Stimulated activated CD8-positive, alpha-beta memory T cell treated with anti-CD3 and anti-CD28 coated beads, Interleukin-2, amount 100 ng/mL, for 48 hours (primary cell): Measurements from ENCODE around the gene PROM1.

Source experiments
- DNase-seq, 2 donors: peaks; one replicate each; pipeline ENCODE4 v3.0.0-alpha.2; 2020; ENCODE audit warnings: low read depth in 2 of 2

The PROM1 gene

GRCh38 chr4:16083241-16084191 is at the start of gene PROM1:
Gene PROM1 (minus strand): TSS chr4:16084023. CDS start chr4:16075906, 8,117 bp downstream.
- DNase-seq: no peak

DNA sequence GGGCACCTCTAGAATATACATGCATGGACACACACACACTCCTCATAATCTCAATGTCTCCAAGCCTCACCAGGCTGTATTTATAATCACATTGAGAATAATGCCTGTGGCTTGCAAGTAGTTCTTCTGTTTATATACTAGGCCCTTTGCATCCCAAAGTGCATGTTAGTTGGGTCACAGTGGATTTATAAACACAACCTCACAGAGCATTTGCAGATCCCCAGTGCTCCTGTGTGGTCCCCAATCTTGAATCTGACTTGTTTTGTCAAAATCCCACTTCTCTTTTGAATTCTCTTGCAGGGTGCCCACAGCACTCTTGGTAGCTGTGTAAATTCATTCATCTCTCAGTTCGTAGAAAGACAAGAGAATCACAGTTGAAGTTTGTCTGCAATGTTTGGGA is 49.6 kb upstream of the PROM1 start:
- no peak for DNase-seq

GRCh38 chr4:16131293-16131692 is 47.5 kb upstream of the PROM1 start:
- DNase-seq: no peak

GRCh38 chr4:16129336-16129735 is 45.5 kb upstream of the PROM1 start:
- no peak for DNase-seq

- no peak for DNase-seq
Observed at GRCh38 chr4:16126714-16127113, 42.9 kb upstream of the PROM1 start.

- DNase-seq: no peak
Observed at GRCh38 chr4:16125571-16126445, 42.0 kb upstream of the PROM1 start.

DNA sequence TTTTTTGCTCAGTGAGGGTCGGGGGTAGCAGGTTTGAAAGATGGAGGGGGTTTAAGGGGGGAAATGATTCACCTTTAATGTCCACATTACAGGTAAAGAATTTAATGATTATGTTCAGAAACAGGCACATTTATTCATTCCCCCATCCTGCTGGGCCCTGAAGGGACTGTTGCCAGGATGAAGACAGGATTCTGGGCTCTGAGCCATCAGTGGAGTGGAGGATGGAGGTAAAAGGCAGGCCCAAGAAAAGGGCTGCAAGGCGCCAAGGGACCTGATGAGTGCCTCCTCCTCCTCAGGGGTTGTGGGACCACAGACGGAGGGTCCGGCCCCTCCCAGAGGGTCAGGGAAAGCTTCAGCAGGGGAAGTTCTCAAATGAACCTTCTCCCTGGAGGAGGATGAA is 40.4 kb upstream of the PROM1 start:
- no peak for DNase-seq

DNA sequence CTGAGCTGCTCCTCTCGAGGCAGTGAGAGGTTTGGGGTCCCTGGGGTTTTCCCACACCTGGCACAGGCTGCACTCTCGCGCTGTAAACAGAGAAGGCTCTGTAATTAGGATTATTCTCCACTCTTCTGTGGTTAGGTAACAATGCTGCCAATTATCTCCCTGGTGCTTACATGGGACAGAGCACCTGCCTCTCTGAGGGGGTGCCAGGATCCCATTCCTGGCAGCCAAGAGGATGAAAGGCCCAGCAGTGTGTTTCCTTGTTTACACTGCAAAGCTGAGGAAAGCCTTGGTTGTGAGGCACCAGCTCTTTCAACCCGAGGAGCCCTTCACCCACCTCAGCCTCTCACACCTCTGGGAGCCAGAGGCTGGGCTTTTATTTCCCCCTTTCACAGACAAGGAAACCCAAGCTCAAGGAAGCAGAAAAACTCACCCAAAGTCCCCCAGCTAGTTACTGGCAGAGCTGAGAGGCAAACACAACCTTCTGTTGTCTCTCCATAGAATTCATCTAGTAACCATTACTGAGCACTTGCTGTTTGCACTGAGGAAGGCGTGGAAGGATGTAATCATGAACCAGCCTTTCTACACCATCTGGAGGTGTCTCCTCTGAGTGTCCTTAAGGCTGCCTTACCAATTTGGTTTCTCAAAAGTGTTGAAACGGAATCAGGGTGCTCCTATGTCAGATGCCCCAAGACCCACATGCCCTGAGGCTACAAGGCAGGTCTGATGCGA is 39.7 kb upstream of the PROM1 start:
- no peak for DNase-seq

- DNase-seq: peak; percentile 3 to 10
Observed at GRCh38 chr4:16122784-16123183, 39.0 kb upstream of the PROM1 start.

DNA sequence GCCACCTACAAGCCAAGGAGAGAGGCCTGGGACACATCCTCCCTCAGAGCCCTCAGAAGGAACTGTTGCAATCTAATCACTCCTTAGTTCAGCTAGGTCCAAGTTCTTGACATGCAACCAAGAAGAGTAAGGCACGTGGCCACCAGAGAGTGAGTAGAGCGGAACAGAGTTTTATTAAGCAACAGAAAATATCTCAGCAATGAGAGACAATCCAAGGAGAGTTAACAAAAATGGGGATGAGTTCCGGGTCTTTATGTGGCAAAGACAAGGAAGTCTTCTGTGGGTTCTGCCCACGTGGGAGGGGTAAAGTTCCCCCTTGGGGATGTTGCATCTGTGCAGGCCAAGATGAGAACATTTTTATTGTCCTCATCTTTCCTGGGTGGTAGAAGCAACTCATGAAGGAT is 38.5 kb upstream of the PROM1 start:
- no peak for DNase-seq

GRCh38 chr4:16120720-16121119 is 36.9 kb upstream of the PROM1 start:
- DNase-seq: no peak

- DNase-seq: no peak
Observed at GRCh38 chr4:16119981-16120380, 36.2 kb upstream of the PROM1 start.

DNA sequence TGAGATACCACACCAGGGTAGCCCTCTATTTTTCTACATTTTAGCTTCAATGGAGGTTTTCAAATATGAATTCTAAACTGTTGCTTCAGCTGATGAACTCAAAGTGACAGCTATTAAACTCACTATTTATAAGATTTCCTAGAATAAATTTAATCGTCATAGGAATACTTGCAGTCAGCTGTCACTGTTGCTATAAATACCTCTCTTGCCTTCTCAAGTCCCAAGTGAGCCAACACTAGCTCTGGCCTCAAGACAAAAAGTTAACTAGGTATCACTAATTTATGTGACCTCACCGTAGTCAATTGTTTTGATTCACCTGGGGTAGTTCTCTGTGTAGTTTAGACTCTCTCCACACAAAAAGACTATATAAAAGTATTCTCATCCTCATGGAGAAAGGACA is 34.3 kb upstream of the PROM1 start:
- DNase-seq: no peak

- DNase-seq: no peak
Observed at GRCh38 chr4:16117164-16117563, 33.3 kb upstream of the PROM1 start.

GRCh38 chr4:16116493-16116990 is 32.7 kb upstream of the PROM1 start:
- no peak for DNase-seq

GRCh38 chr4:16116019-16116418 is 32.2 kb upstream of the PROM1 start:
- no peak for DNase-seq

DNA sequence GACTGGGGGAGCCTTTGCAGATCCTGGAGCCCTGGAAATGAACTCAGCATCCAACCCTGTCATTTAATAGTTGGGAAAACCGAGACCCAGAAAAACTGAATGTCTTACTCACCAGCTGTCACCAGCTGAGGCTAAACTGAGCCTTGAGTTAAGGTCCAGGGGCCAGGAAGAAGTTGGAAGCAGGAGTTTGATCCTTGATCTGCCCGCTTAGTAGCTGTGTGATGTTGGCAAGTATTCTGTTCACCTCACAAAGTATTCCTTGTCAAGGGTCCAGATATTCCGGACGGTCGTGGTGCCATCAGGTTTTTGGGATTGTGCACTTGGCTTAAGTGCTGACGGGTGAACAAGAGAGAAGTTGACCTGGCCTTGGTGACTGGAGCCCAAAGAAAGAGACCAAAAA is 30.7 kb upstream of the PROM1 start:
- DNase-seq: no peak

GRCh38 chr4:16113741-16114140 is 29.9 kb upstream of the PROM1 start:
- no peak for DNase-seq

DNA sequence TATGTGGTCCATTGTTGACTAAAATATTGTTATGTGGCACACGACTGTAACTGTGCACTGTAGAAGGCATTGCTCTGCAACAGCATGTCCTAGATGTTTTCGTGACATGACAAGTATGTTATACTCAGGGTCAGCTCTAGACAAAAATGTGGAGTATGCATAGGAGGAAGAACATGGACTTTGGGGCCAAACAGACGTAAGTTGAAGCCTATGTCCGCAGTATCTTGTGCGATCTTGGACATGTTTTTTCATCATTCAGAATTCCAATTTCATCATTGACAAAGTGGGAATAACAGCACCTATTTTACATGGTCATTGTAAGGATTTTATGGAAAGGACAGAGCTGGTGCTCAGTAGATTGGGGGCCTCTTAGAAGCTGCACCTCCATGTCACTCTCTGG is 27.7 kb upstream of the PROM1 start:
- DNase-seq: no peak

GRCh38 chr4:16110661-16111290 is 27.0 kb upstream of the PROM1 start:
- no peak for DNase-seq

- DNase-seq: no peak
Observed at GRCh38 chr4:16110199-16110598, 26.4 kb upstream of the PROM1 start.
